ENCODE data around the gene MAS1. TPM values are rescaled to one million over a fixed set of nuclear protein-coding genes. Genes with fewer than 3 reads are reported as not detected.

The MAS1 gene
- polyA plus RNA-seq, 6 donors from 2014 or later: not detected

DNA sequence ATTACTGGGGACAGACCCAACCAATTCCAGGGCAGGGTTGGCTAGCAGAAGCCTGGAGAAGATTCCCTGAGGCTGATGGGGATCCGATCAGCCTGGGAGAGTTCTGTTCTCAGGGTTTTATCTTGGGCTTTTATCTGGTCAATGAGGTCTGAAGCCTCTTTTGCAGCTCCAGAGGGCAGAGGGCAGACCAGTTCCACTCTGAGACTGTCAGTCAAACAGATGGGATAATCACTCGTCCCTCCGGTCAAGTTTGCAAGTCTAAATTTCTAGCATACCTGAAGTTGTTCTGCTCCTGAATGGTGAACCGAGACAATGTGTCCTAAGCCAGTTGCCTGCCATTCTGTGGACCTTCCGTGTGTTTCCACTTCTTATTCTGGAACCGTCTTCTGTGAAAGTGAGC lies 3.0 kb upstream of the MAS1 start:
- Mint-ChIP-seq H3K27ac (no peak overlapping the region), H3K27me3 (peaks cover 36 to 67% (median 57%) of the 10 kb centered on the region in 3 donors), H3K36me3 (no peaks in the 10 kb centered on the region), H3K4me3 (no peak overlapping the region), H3K4me1 (no peaks in the 10 kb centered on the region), H3K9me3 (no peaks in the 10 kb centered on the region)
- DNase-seq (no peak), ATAC-seq (ENCODE audit: low read depth in 2 of 2) (no peak)

GRCh38 chr6:159890201-159890600 lies 587 bp upstream of the MAS1 start:
- Mint-ChIP-seq H3K27me3 (peaks cover 39 to 87% (median 76%) of the 10 kb centered on the region in 3 donors), H3K27ac (no peak overlapping the region), H3K4me3 (no peak overlapping the region), H3K9me3 (no peaks in the 10 kb centered on the region), H3K36me3 (no peaks in the 10 kb centered on the region), H3K4me1 (no peaks in the 10 kb centered on the region)
- no peak for DNase-seq
- ATAC-seq (ENCODE audit: low read depth in 2 of 2): no peak

GRCh38 chr6:159892053-159892452 lies 1.3 kb downstream of the MAS1 start:
- ATAC-seq (ENCODE audit: low read depth in 2 of 2) (no peak), DNase-seq (no peak)
- Mint-ChIP-seq H3K27me3 (peaks cover 31 to 76% (median 74%) of the 10 kb centered on the region in 3 donors), H3K4me1 (no peaks in the 10 kb centered on the region), H3K36me3 (no peaks in the 10 kb centered on the region), H3K27ac (no peak overlapping the region), H3K9me3 (peaks cover 0 to 2% (median 0%) of the 10 kb centered on the region in 7 donors), H3K4me3 (no peak overlapping the region)

- H3K27me3 Mint-ChIP-seq: peaks cover 23 to 67% (median 66%) of the 10 kb centered on the region in 3 donors
- peaks cover 0 to 2% (median 0%) of the 10 kb centered on the region in 7 donors for H3K9me3 Mint-ChIP-seq
- no peak overlapping the region for H3K27ac Mint-ChIP-seq
- DNase-seq (no peak), ATAC-seq (ENCODE audit: low read depth in 2 of 2) (no peak)
- peak overlapping the region in 1 of 8 donors; percentile 68 for H3K4me3 Mint-ChIP-seq
- H3K36me3 Mint-ChIP-seq: no peaks in the 10 kb centered on the region
- no peaks in the 10 kb centered on the region for H3K4me1 Mint-ChIP-seq
Measured at GRCh38 chr6:159893064-159893463, 2.3 kb downstream of the MAS1 start.

DNA sequence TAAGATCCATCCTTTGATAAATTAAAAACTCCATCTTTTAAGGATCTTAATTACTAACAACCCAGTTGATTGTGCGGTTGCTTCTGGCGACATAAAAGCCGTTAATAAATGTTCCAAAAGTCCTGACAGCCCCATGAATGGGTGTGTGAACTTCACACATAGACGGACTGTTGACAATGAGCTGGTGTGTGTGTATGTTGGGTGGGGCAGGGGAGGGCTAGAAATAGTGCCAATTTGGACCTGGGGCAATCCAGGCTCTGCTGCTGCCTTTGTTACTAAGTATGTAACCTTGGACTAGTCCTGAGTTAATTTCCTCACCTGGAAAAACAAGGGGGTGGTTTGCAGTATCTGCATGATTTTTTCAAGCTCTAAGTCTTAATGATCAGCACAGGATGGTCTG lies 4.2 kb downstream of the MAS1 start:
- Mint-ChIP-seq H3K36me3 (no peaks in the 10 kb centered on the region), H3K27ac (no peak overlapping the region), H3K4me1 (no peaks in the 10 kb centered on the region), H3K4me3 (no peak overlapping the region), H3K9me3 (peaks cover 0 to 4% (median 0%) of the 10 kb centered on the region in 7 donors), H3K27me3 (peaks cover 12 to 56% (median 46%) of the 10 kb centered on the region in 3 donors)
- DNase-seq (no peak), ATAC-seq (ENCODE audit: low read depth in 2 of 2) (no peak)

DNA sequence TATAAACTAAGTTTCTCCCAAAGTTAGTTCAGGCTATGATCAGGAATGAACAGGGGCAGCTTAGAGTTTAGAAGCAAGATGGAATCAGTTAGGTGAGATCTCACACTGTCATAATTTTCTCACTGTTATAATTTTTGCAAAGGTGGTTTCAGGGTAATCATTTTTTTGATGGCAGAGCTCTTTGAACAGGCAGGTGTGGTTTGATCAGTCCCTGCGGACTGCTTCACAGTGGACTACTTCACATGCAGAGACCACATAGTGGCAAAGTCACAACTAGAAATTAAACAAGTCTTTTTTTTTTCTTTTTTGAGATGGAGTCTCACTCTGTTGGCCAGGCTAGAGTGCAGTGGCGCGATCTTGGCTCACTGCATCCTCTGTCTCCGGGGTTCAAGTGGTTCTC lies 6.8 kb downstream of the MAS1 start:
- peaks cover 0 to 4% (median 0%) of the 10 kb centered on the region in 7 donors for H3K9me3 Mint-ChIP-seq
- H3K4me3 Mint-ChIP-seq: no peak overlapping the region
- no peak for ATAC-seq (ENCODE audit: low read depth in 2 of 2)

GRCh38 chr6:159898519-159898918 lies 7.7 kb downstream of the MAS1 start:
- Mint-ChIP-seq H3K27ac (no peak overlapping the region), H3K4me3 (peak overlapping the region in 1 of 8 donors; percentile 42)

More for the DNA sequence above, 6.8 kb downstream of the MAS1 start:
- no peaks in the 10 kb centered on the region for H3K4me1 Mint-ChIP-seq
- no peaks in the 10 kb centered on the region for H3K36me3 Mint-ChIP-seq
- H3K27me3 Mint-ChIP-seq: peaks cover 7 to 30% (median 22%) of the 10 kb centered on the region in 3 donors
- DNase-seq: no peak
- H3K27ac Mint-ChIP-seq: no peak overlapping the region

DNA sequence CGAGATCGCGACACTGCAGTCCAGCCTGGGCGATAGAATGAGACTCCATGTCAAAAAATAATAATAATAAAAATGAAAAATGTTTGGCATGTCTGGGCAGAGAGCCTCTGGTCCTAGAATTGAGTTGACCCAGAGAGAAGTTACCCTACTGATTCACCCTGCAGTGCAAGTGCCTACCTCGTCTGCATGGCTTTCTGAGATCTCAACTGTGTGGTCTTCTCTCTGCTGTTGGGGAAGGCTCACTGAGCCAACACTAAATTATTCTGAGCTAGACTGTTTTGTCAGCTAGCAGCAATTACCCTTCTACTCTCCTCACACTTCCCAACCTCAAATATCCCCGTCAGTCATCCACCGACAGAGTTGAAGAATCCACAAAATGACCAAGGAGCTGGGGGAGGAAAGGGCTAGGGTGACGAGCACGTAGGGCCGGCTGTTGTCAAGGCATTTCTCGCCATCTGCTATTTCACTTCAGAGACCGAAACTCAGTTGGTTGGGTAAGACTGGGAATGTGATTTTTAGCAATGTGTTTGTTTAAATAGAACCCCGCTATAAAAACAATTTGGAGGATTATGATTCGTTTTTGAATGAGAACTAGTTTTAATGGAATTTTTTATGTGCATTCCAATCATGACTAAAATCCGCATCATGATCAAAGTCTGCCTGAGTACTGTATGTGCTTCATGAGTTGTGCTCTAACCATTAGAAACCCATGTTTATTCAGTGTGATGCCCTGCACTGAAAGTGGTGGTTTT lies 9.4 kb downstream of the MAS1 start:
- ATAC-seq (ENCODE audit: low read depth in 2 of 2) (no peak), DNase-seq (no peak)
- H3K4me3 Mint-ChIP-seq: no peak overlapping the region
- no peak overlapping the region for H3K27ac Mint-ChIP-seq
- peaks cover 0 to 8% (median 3%) of the 10 kb centered on the region in 3 donors for H3K27me3 Mint-ChIP-seq
- H3K4me1 Mint-ChIP-seq: no peaks in the 10 kb centered on the region
- peaks cover 0 to 4% (median 0%) of the 10 kb centered on the region in 7 donors for H3K9me3 Mint-ChIP-seq
- H3K36me3 Mint-ChIP-seq: no peaks in the 10 kb centered on the region

More at GRCh38 chr6:159898519-159898918, 7.7 kb downstream of the MAS1 start:
- peaks cover 0 to 4% (median 0%) of the 10 kb centered on the region in 7 donors for H3K9me3 Mint-ChIP-seq
- DNase-seq: no peak
- H3K4me1 Mint-ChIP-seq: no peaks in the 10 kb centered on the region
- H3K36me3 Mint-ChIP-seq: no peaks in the 10 kb centered on the region
- no peak for ATAC-seq (ENCODE audit: low read depth in 2 of 2)
- peaks cover 7 to 20% (median 12%) of the 10 kb centered on the region in 3 donors for H3K27me3 Mint-ChIP-seq

DNA sequence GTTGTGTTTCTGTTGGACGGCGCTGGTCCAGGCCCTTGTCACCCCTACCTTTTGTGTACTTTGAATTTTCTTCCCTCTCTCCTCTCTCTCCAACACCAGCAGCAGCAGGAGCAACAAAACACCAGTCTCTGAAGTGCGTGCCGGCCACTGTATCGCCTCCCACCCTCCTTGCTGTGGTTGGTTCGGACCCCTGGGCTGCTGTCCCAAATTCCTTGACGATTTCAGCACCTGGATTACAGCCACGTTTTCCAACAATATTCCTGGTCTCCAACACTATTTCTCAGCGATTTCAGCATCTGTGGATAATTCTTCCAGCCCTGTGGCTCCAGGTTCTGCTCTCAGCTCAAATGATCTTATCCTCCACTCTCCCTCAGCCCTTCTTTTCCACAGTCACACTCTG lies 11.8 kb downstream of the MAS1 start:
- Mint-ChIP-seq H3K27ac (no peak overlapping the region), H3K4me3 (no peak overlapping the region), H3K27me3 (peaks cover 0 to 15% (median 3%) of the 10 kb centered on the region in 3 donors), H3K4me1 (no peaks in the 10 kb centered on the region), H3K36me3 (no peaks in the 10 kb centered on the region), H3K9me3 (peaks cover 0 to 4% (median 0%) of the 10 kb centered on the region in 7 donors)
- ATAC-seq (ENCODE audit: low read depth in 2 of 2) (no peak), DNase-seq (no peak)

DNA sequence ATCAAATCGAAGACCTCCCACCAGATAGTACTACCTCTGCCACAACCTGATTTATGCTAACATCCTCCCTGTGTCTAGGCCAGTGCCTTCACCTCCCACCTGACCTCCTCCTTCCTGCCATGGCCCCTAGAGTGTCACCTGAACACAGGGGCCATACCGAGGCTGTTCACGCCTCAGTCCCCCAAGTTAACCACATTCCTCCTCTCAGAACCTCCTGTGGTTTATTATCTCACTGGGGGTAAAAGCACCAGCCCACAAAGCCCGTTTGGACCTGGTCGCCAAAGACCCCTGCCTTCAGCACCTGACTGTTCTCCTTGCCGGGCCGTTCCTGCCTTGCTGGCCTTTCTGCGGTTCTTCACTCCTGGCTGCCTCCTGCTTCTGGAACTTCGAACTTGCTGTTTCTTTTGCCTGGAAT lies 13.7 kb downstream of the MAS1 start:
- Mint-ChIP-seq H3K4me3 (no peak overlapping the region), H3K27ac (no peak overlapping the region), H3K36me3 (no peaks in the 10 kb centered on the region), H3K4me1 (no peaks in the 10 kb centered on the region), H3K27me3 (peaks cover 0 to 9% (median 3%) of the 10 kb centered on the region in 3 donors), H3K9me3 (no peaks in the 10 kb centered on the region)
- ATAC-seq (ENCODE audit: low read depth in 2 of 2) (no peak), DNase-seq (no peak)

- no peak for ATAC-seq (ENCODE audit: low read depth in 2 of 2)
- Mint-ChIP-seq H3K36me3 (no peaks in the 10 kb centered on the region), H3K4me3 (no peak overlapping the region)
Measured at GRCh38 chr6:159906400-159906799, 15.6 kb downstream of the MAS1 start.

DNA sequence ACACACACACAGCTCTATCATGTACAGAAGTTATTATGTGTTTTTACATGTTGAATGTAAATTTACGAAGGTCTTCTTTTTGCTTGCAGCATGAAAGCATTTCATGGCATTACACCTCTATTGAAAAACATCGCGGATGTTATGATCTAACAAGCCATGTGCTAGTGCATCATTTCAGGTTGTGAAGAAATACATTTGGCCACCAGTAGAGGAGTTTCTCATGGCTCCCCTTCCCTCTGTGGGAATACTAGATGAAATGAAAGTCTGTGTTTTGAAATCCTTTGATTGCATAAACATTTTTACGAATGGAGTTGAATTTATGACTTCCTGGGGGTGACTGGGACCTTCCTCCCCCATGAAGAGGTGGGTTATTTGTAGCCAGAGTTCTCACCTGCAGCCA lies 17.7 kb downstream of the MAS1 start:
- peaks cover 0 to 8% (median 0%) of the 10 kb centered on the region in 7 donors for H3K9me3 Mint-ChIP-seq
- no peaks in the 10 kb centered on the region for H3K4me1 Mint-ChIP-seq
- H3K27me3 Mint-ChIP-seq: peaks cover 24 to 42% (median 27%) of the 10 kb centered on the region in 3 donors
- ATAC-seq (ENCODE audit: low read depth in 2 of 2) (no peak), DNase-seq (no peak)
- no peak overlapping the region for H3K4me3 Mint-ChIP-seq
- no peak overlapping the region for H3K27ac Mint-ChIP-seq
- H3K36me3 Mint-ChIP-seq: no peaks in the 10 kb centered on the region

More at GRCh38 chr6:159906400-159906799, 15.6 kb downstream of the MAS1 start:
- Mint-ChIP-seq H3K27ac (no peak overlapping the region), H3K27me3 (peaks cover 12 to 27% (median 15%) of the 10 kb centered on the region in 3 donors), H3K4me1 (no peaks in the 10 kb centered on the region), H3K9me3 (peaks cover 0 to 8% (median 0%) of the 10 kb centered on the region in 7 donors)
- DNase-seq: no peak

DNA sequence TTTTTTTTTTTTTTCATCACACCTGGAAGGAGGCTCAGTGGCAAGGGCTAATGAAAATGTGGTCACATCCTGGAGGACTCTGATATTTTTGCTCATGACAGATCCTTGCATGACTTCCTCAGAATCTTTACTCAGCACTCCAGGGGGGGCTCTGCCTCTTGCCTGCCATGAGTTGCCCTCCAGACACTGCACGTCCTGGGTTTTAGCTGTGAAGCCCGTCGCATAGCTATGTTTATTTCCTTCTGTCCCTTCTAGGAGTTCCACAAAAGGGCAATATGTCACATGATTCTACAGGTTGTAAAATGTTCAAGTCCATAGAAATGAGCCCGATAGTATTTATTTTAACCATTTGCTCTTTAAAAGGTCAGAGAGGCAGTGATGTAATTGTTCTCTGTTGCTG lies 18.2 kb downstream of the MAS1 start:
- no peaks in the 10 kb centered on the region for H3K4me1 Mint-ChIP-seq
- H3K9me3 Mint-ChIP-seq: peaks cover 0 to 8% (median 0%) of the 10 kb centered on the region in 7 donors
- H3K27me3 Mint-ChIP-seq: peaks cover 28 to 45% (median 28%) of the 10 kb centered on the region in 3 donors
- no peak overlapping the region for H3K4me3 Mint-ChIP-seq
- H3K27ac Mint-ChIP-seq: no peak overlapping the region
- no peaks in the 10 kb centered on the region for H3K36me3 Mint-ChIP-seq
- ATAC-seq (ENCODE audit: low read depth in 2 of 2): no peak
- no peak for DNase-seq

GRCh38 chr6:159910342-159910741 lies 19.6 kb downstream of the MAS1 start:
- DNase-seq: no peak
- H3K36me3 Mint-ChIP-seq: no peaks in the 10 kb centered on the region
- H3K9me3 Mint-ChIP-seq: peaks cover 0 to 8% (median 0%) of the 10 kb centered on the region in 7 donors
- no peak overlapping the region for H3K4me3 Mint-ChIP-seq
- peaks cover 37 to 58% (median 38%) of the 10 kb centered on the region in 3 donors for H3K27me3 Mint-ChIP-seq
- H3K4me1 Mint-ChIP-seq: no peaks in the 10 kb centered on the region
- no peak for ATAC-seq (ENCODE audit: low read depth in 2 of 2)
- H3K27ac Mint-ChIP-seq: peak overlapping the region in 1 of 6 donors; percentile 26

Measured in naive B cell (primary cell).